ENCODE measurements around the gene MAGI1.

DNA sequence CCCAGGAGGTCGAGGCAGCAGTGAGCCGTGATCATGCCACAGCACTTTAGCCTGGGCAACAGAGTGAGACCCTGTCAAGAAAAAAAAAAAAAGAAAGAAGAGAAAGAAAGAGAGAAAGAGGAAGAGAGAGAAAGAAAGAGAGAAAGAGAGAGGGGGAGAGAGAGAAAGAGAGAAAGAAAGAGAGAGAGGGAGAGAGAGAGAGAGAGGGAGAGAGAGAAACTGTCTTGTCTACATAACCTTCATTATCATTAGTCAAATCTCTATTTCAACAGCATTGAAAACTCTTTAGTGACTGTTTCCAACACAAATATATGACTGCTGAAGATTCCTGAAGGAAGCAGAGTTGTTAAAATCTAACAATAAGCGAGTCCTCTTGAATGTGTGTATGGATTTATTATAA lies 304.3 kb downstream of the MAGI1 start:
- TF ChIP-seq, protein P1, sequence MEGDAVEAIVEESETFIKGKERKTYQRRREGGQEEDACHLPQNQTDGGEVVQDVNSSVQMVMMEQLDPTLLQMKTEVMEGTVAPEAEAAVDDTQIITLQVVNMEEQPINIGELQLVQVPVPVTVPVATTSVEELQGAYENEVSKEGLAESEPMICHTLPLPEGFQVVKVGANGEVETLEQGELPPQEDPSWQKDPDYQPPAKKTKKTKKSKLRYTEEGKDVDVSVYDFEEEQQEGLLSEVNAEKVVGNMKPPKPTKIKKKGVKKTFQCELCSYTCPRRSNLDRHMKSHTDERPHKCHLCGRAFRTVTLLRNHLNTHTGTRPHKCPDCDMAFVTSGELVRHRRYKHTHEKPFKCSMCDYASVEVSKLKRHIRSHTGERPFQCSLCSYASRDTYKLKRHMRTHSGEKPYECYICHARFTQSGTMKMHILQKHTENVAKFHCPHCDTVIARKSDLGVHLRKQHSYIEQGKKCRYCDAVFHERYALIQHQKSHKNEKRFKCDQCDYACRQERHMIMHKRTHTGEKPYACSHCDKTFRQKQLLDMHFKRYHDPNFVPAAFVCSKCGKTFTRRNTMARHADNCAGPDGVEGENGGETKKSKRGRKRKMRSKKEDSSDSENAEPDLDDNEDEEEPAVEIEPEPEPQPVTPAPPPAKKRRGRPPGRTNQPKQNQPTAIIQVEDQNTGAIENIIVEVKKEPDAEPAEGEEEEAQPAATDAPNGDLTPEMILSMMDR (conservative IDR thresholded peaks at IDR 0.05; ENCODE audit: low read length), result no peak
- no peak for TF ChIP-seq EZH2phosphoT487 (IDR thresholded peaks at IDR 0.05; ENCODE audit: borderline replicate concordance)

Measured in Loucy (cell line).